Brain microvascular endothelial cell (primary cell): Measurements from ENCODE around the gene XRN1.
"Not testable (repeated sequence)": the region's sequence is repeated elsewhere in the genome, so short reads cannot be mapped to it uniquely, and the experiment has no call there.

Experiments
- DNase-seq: peaks from one replicate; pipeline ENCODE4 v3.0.0-alpha.2; 2020
- H3K27ac ChIP-seq: fragments of 250-450 bp; sonication (Bioruptor Pico); 2 replicates; pipeline ENCODE4 v1.5.1; 2020; ENCODE audit warnings: mild to moderate bottlenecking, moderate library complexity
- H3K27me3 ChIP-seq: fragments of 250-450 bp; sonication (Bioruptor Pico); replicated peaks from 2 replicates; pipeline ENCODE4 v1.5.1; 2020; ENCODE audit warnings: mild to moderate bottlenecking
- H3K36me3 ChIP-seq: fragments of 250-450 bp; sonication (Bioruptor Pico); replicated peaks from 2 replicates; pipeline ENCODE4 v1.5.1; 2020; ENCODE audit warnings: mild to moderate bottlenecking
- H3K4me3 ChIP-seq: 2 replicates; pipeline ENCODE4 v1.5.1; 2011; ENCODE audit warnings: low read depth, mild to moderate bottlenecking, control low read depth, low read length, moderate library complexity
- CTCF ChIP-seq: IDR thresholded peaks from 2 replicates; pipeline ENCODE4 v1.5.1; 2011; ENCODE audit warnings: low read depth, mild to moderate bottlenecking, moderate library complexity, low read length, control low read depth, inconsistent platforms; ENCODE audit errors: missing control alignments
- in situ Hi-C: cut with HindIII; loops from 2 replicates; pipeline ENCODE4 v1.10.0; 2017; ENCODE audit warnings: low sequenced_read_pairs, low pct_ligation_motif_present

Gene XRN1

GRCh38 chr3:142354076-142354475, 93.8 kb downstream of the XRN1 start:
- Histone ChIP-seq H3K27me3 (no peaks in the 10 kb centered on the region), H3K4me3 (no peak overlapping the region), H3K36me3 (peaks cover 24% of the 10 kb centered on the region), H3K27ac (no peak overlapping the region)
- in situ Hi-C loops = no loop called here
- DNase-seq = no peak
- TF ChIP-seq CTCF = no peak

GRCh38 chr3:142353571-142353970, 94.3 kb downstream of the XRN1 start:
- no peaks in the 10 kb centered on the region for H3K27me3 ChIP-seq
- in situ Hi-C loops = no loop called here
- no peak overlapping the region for H3K27ac ChIP-seq
- H3K4me3 ChIP-seq = no peak overlapping the region
- no peak for TF ChIP-seq CTCF
- H3K36me3 ChIP-seq = peaks cover 24% of the 10 kb centered on the region
- no peak for DNase-seq

- in situ Hi-C loops, DNase-seq, H3K27me3 ChIP-seq, H3K27ac ChIP-seq, H3K4me3 ChIP-seq: not testable (repeated sequence)
- H3K36me3 ChIP-seq = peaks cover 24% of the 10 kb centered on the region
These were observed 95.1 kb downstream of the XRN1 start for GRCh38 chr3:142352698-142353097.

GRCh38 chr3:142348460-142348859, 99.4 kb downstream of the XRN1 start:
- Histone ChIP-seq H3K27me3 (no peaks in the 10 kb centered on the region), H3K4me3 (no peak overlapping the region), H3K36me3 (peaks cover 16% of the 10 kb centered on the region), H3K27ac (no peak overlapping the region)
- no peak for DNase-seq
- no peak for TF ChIP-seq CTCF
- in situ Hi-C loops = no loop called here

GRCh38 chr3:142337994-142338393, 109.8 kb downstream of the XRN1 start:
- DNase-seq = no peak
- Histone ChIP-seq H3K4me3 (no peak overlapping the region), H3K36me3 (peaks cover 11% of the 10 kb centered on the region), H3K27me3 (no peaks in the 10 kb centered on the region), H3K27ac (no peak overlapping the region)
- TF ChIP-seq CTCF = no peak
- in situ Hi-C loops = no loop called here

GRCh38 chr3:142332390-142332789, 115.4 kb downstream of the XRN1 start:
- no peak for DNase-seq
- in situ Hi-C loops = no loop called here
- H3K36me3 ChIP-seq = peaks cover 10% of the 10 kb centered on the region
- no peak overlapping the region for H3K27ac ChIP-seq
- TF ChIP-seq CTCF = no peak
- H3K27me3 ChIP-seq = no peaks in the 10 kb centered on the region
- H3K4me3 ChIP-seq = no peak overlapping the region

- H3K27me3 ChIP-seq, in situ Hi-C loops, DNase-seq, H3K4me3 ChIP-seq, H3K27ac ChIP-seq, H3K36me3 ChIP-seq: not testable (repeated sequence)
These were observed 123.4 kb downstream of the XRN1 start for GRCh38 chr3:142324275-142324953.
